HG02642 (cell line): ENCODE results near the gene ACSS3.
"Not testable (repeated sequence)": the region's sequence is repeated elsewhere in the genome, so short reads cannot be mapped to it uniquely, and the experiment has no call there.

Experiments used
- ATAC-seq: cut with Tn5 transposase; IDR thresholded peaks from one replicate; pipeline ENCODE4 v1.9.1; 2021; ENCODE audit warnings: mild to moderate bottlenecking; ENCODE audit not compliant: unreplicated experiment, poor library complexity

ACSS3 gene

GRCh38 chr12:81162391-81163136 lies 84.7 kb downstream of the ACSS3 start:
- no peak for ATAC-seq

DNA sequence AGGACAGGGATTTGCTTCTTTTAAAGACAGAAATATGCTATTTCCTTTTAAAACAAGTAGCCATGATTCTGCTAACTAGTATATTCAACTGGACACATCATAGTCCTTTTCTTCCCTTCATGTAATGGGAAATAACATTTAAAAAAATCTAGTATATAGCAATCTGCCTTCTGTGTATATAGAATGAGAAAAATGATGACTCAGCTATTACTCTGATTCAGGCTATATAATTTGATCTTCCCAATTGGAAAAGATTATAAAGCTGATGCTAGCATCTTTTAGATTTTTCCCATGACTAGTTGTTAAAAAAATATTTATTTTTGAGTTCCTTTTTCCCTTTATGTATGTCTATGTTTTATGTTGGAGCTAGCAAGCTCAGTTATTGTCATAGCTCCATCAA lies 86.9 kb downstream of the ACSS3 start:
- ATAC-seq = no peak

- ATAC-seq = no peak
Observed at GRCh38 chr12:81166790-81167189, 88.9 kb downstream of the ACSS3 start.

DNA sequence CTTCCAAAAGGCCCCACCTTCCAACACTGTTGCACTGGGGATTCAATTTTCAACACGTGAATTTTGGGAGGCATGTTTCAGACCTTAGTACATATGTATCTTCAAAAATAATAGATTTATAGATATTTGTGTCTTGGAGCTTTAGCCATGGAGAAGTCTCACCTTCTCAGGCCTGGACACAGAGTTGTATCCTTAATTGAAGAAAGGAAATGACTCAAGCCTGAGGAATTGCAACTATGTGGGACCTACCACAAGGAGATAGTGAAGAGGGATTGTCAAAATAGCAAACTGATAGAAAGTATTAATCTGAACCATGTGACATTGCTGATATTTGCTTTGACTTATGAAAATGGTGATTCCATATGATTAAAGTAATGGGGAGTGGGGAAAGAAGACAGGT lies 89.8 kb downstream of the ACSS3 start:
- ATAC-seq = no peak

DNA sequence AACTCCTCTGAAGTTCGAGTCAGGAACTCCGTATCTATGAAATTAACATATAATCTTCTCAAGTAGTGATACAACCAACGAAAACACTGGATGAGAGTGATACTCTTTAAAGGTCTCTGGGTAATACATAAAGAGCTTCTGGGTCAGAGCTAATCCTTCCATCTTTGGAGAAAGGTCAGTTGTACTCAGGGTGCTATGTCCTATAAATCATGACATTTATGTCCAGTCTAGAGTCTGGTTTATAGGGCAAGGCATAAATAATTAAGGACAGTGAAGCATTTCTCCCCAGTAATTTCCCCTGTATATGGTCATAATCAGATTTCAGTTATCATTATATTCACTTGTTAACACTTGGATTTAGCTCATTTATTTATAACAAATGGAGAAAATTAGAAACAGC lies 90.6 kb downstream of the ACSS3 start:
- no peak for ATAC-seq

- no peak for ATAC-seq
Observed at GRCh38 chr12:81170072-81170471, 92.2 kb downstream of the ACSS3 start.

GRCh38 chr12:81172851-81173250 lies 95.0 kb downstream of the ACSS3 start:
- ATAC-seq = no peak

DNA sequence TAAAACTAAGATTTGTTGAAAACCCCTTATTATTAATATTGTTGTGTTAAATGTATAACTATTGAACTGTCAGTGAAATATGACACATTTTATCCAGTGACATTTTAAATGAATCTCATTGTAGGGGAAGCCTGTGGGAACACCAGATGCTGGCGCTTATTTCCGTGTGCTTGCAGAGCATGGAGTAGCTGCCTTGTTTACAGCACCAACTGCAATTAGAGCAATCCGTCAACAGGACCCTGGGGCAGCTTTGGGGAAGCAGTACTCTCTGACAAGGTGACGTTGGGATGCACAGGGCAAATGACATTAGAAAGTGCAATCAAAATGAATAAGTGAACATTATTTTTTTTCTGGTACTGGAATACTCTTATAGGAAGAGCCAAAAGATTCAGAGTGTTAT lies 96.8 kb downstream of the ACSS3 start:
- ATAC-seq = no peak

DNA sequence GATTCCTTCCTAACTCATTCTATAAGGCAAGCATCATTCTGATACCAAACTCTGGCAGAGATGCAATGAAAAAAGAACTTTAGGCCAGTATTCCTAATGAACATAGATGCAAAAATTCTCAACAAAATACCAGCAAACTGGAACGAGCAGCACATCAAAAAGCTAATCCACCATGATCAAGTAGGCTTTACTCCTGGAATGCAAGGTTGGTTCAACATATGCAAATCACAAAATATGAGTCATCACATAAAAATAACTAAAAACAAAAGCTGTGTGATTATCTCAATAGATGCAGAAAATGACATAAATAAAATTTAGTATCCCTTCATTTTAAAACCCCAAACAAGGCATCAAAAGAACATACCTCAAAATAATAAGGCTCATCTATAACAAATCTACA lies 98.9 kb downstream of the ACSS3 start:
- no peak for ATAC-seq

GRCh38 chr12:81181691-81182090 lies 103.8 kb downstream of the ACSS3 start:
- no peak for ATAC-seq

DNA sequence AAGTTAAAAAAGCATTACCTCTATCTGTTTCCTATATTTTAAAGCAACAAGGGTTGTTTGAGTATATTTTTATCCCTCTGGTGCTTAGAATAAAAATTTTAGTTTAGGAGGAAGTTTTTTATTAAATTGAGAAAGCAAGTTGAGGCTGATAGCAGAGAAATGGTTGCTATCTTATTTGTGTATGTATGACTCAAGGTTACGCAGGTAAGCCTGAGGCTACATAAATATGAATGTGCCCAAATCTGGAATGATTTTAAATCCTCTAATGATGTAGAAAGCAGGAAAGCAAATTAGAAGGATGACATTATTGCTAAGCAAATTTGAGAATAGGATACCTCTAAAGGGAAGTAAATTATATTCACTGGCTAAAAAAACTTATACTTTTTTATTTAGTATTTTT lies 109.8 kb downstream of the ACSS3 start:
- no peak for ATAC-seq

GRCh38 chr12:81196595-81196994 lies 118.7 kb downstream of the ACSS3 start:
- no peak for ATAC-seq

GRCh38 chr12:81200561-81200960 lies 122.7 kb downstream of the ACSS3 start:
- not testable (repeated sequence) for ATAC-seq

- no peak for ATAC-seq
Observed at GRCh38 chr12:81203671-81204204, 125.9 kb downstream of the ACSS3 start.

DNA sequence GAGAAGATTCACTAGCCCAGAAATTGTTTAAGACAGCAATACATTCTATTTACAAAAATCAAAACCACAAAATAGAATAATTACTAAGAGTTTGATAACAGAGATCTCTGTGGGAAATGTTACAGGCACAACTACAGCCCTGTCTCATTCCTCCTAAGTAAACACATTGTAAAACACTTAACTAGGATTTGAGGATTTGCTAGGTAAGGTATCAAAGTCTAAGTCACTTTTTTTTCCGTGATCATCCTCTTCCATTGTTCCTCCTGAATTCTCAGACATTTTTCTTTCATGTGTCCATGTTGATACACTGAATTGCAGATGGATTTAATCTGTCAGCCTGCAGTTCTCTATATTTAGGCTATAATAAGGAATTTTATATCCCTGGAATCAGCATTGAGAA lies 127.5 kb downstream of the ACSS3 start:
- no peak for ATAC-seq

GRCh38 chr12:81206429-81206828 lies 128.6 kb downstream of the ACSS3 start:
- no peak for ATAC-seq

DNA sequence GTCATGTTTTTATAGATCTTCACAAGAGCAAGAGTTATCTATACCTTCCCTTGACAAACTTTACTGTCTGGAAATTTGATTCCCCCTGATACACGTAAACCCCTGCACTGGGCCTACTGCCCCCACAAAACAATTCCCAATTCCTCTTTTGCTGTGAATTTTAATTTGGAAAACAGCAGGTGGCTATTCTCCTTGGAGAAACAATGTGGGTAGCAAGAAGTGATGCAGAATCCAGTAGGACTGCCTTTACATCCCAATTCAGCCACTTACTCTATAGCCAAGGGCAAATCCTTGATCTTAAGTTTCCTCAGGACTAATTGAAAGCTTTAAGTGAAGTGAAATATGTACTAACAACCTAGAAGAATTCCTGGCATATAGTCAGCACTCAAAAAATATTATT lies 129.3 kb downstream of the ACSS3 start:
- no peak for ATAC-seq

GRCh38 chr12:81207664-81208063 lies 129.8 kb downstream of the ACSS3 start:
- ATAC-seq = no peak

- ATAC-seq = no peak
Observed at GRCh38 chr12:81208187-81208911, 130.5 kb downstream of the ACSS3 start.

DNA sequence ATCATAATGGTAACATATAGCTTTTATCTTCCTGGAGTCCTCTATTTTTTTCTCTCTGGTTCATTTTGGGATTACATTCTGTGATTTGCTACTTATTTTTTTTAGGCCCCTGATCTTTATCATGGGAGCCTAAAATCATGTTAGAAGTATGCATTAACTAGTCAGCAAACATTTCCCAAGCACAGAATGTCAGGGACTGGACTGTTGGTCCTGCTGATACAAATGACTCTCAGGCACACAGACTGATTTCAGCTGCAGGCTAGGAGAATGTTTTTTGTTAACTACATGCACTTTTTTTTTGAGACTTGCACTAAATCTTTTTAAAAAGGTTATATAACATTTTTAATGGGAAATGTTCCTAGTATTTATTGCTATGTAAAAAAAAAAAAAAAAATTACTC lies 131.1 kb downstream of the ACSS3 start:
- ATAC-seq = no peak

- not testable (repeated sequence) for ATAC-seq
Observed at GRCh38 chr12:81209772-81210225, 131.9 kb downstream of the ACSS3 start.

DNA sequence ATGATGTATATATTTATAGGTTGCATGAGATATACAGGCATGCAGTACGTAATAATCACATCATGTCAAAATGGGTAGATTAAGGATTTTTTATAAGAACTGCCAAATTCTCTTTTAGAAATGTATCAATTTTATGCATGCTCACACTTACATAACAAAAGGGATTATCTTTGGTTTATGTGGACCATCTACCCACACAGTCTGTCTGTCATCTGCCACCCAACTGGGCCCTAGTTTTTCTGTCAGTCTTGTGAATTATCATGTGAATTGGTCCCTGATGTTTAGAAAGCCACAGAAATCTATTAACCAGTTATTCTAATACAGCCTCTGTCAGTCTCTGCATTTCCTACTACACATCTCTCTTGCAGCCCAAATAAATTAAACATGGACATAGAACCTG lies 133.4 kb downstream of the ACSS3 start:
- ATAC-seq = no peak
